GM13976 (cell line): ENCODE results near the gene SPATA13.
A peak's percentile ranks its signal among the peaks of the same experiment; 100 is the strongest.

ENCODE experiments used
- DNase-seq: peaks from one replicate; pipeline ENCODE4 v3.0.0; 2012; ENCODE audit warnings: low spot score
- in situ Hi-C: fragments of 300-500 bp; cut with MboI; formaldehyde crosslinking; loops from one replicate; pipeline ENCODE4 v1.12.0; 2022; ENCODE audit warnings: low sequenced_read_pairs, mixed read lengths, inconsistent platforms; ENCODE audit not compliant: unreplicated experiment
- TF ChIP-seq, protein P1 (sequence below): IDR thresholded peaks from 2 replicates; pipeline ENCODE4 v1.5.1; 2012; ENCODE audit warnings: borderline replicate concordance, mild to moderate bottlenecking; ENCODE audit not compliant: insufficient read depth; ENCODE audit errors: extremely low read depth, missing control alignments, control extremely low read depth

The SPATA13 gene

DNA sequence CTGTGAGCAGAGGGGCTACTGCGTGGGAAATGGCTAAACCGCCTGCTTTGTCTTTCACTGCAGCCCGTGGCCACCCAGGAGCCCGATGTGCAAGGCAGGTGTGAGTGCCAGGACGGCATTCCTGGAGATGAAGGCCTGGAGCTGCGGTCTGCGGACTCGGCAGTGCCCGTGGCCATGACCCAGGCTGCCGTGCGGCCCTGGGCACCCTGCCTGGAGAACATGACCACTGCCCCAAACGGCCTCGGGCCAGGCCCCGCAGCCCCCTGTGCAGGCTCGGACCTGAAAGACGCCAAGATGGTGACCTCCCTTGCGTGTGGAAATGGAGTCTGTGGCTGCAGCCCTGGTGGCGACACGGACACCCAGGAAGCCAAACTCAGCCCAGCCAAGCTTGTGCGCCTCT, 62.2 kb downstream of the SPATA13 start:
- in situ Hi-C loops: loop anchor here (10.0 kb wide), 2 partner anchors 178 to 308 kb away; no protein-coding TSS in a partner anchor
- no peak for DNase-seq
- TF ChIP-seq, protein P1, sequence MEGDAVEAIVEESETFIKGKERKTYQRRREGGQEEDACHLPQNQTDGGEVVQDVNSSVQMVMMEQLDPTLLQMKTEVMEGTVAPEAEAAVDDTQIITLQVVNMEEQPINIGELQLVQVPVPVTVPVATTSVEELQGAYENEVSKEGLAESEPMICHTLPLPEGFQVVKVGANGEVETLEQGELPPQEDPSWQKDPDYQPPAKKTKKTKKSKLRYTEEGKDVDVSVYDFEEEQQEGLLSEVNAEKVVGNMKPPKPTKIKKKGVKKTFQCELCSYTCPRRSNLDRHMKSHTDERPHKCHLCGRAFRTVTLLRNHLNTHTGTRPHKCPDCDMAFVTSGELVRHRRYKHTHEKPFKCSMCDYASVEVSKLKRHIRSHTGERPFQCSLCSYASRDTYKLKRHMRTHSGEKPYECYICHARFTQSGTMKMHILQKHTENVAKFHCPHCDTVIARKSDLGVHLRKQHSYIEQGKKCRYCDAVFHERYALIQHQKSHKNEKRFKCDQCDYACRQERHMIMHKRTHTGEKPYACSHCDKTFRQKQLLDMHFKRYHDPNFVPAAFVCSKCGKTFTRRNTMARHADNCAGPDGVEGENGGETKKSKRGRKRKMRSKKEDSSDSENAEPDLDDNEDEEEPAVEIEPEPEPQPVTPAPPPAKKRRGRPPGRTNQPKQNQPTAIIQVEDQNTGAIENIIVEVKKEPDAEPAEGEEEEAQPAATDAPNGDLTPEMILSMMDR: no peak

GRCh38 chr13:24223341-24224231, 63.1 kb downstream of the SPATA13 start:
- DNase-seq: peak; percentile 65
- TF ChIP-seq, protein P1: no peak
- in situ Hi-C loops: loop anchor here (10.0 kb wide), 2 partner anchors 179 to 309 kb away; no protein-coding TSS in a partner anchor

GRCh38 chr13:24224232-24224680, 63.7 kb downstream of the SPATA13 start:
- in situ Hi-C loops: loop anchor here (10.0 kb wide), 2 partner anchors 179 to 309 kb away; no protein-coding TSS in a partner anchor
- no peak for DNase-seq
- TF ChIP-seq, protein P1: no peak

GRCh38 chr13:24225062-24225461, 64.5 kb downstream of the SPATA13 start:
- TF ChIP-seq, protein P1: no peak
- no peak for DNase-seq
- in situ Hi-C loops: loop anchor here (10.0 kb wide), 2 partner anchors 180 to 310 kb away; no protein-coding TSS in a partner anchor

DNA sequence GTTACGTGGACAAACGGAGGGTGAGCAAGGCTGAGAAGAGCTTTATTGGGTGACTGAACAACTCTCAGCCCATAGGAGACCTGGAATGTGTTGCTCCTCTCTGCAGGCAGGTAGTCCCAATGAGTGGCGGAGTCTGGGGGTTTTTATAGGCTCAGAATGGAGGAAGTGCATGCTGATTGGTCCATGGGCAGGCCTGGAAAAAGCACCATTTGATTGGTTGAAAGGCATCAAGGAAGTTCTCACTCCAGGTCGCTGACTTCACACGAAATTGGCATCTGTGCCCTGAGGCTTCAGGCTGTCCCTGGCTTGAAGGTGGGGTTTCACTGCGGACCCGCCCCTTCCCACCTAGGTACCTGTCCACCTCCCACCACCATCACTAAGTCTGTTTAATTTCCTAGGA, 65.4 kb downstream of the SPATA13 start:
- in situ Hi-C loops: loop anchor here (10.0 kb wide), 2 partner anchors 181 to 311 kb away; no protein-coding TSS in a partner anchor
- TF ChIP-seq, protein P1: no peak
- DNase-seq: no peak

- in situ Hi-C loops: loop anchor here (10.0 kb wide), 2 partner anchors 182 to 312 kb away; no protein-coding TSS in a partner anchor
- no peak for DNase-seq
- TF ChIP-seq, protein P1: no peak
These were observed 66.2 kb downstream of the SPATA13 start for GRCh38 chr13:24226762-24227161.
